ENCODE measurements around the gene C20orf202. TPM values are rescaled to one million over a fixed set of nuclear protein-coding genes. Genes with fewer than 3 reads are reported as not detected.

C20orf202 gene
- total and polyA plus RNA-seq, 7 experiments from 2014 or later, result 0.22 TPM; not detected in 5

DNA sequence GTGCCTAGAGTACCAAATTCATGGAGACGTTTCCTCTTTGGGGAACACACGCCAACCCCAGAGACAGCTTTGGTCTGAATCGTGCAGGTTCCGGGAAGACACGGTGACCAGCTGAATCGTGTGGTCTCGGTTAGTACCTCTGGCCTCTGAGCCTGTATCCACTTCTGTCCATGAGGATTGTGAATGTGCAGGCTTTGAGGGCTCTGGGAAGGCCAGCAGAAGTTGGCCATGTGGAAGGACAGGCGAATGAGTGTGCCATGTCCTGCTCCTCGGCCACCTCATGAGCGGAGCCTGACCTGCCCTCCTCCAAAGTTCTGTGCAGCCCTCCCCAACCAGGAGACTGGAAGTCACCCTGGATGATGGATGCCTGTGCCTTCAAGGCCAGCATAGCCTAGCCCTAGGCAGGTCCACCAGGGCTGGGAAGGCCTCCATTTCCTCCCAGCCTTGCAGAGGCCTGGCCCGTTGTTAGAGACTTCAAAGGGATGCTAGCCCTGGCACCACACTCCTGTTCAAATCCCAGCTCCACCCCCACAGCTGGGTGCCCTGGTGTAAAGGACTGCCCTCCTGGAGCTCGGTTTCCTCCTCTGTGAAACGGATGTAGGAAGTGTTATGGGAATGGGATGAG lies 16.8 kb upstream of the C20orf202 start:
- no peak for ATAC-seq
- H3K27me3 ChIP-seq (ENCODE audit: control insufficient read depth in 2 of 2, insufficient read depth in 2 of 2, low read length in 2 of 2), result peaks cover 0 to 3% of the 10 kb centered on the region in 2 donors
- H3K4me1 ChIP-seq (ENCODE audit: control insufficient read depth in 2 of 2, insufficient read depth in 2 of 2, low read length in 2 of 2), result no peaks in the 10 kb centered on the region
- H3K27ac ChIP-seq (ENCODE audit: low read depth, low read length), result no peak overlapping the region
- Mint-ChIP-seq H3K27me3 (peaks cover 19 to 53% (median 33%) of the 10 kb centered on the region in 5 donors), H3K36me3 (peaks cover 0 to 5% (median 0%) of the 10 kb centered on the region in 5 donors), H3K4me1 (peaks cover 7 to 13% (median 11%) of the 10 kb centered on the region in 7 donors), H3K4me3 (peak overlapping the region in 7 of 10 donors; percentile 49 to 79 (median 73)), H3K9me3 (no peaks in the 10 kb centered on the region), H3K27ac (no peak overlapping the region)
- DNase-seq, result no peak
- H3K4me3 ChIP-seq (ENCODE audit: low read length), result no peak overlapping the region
- H3K9me3 ChIP-seq (ENCODE audit: control insufficient read depth in 2 of 3, low read length in 3 of 3), result no peaks in the 10 kb centered on the region
- no peaks in the 10 kb centered on the region for H3K36me3 ChIP-seq (ENCODE audit: control insufficient read depth in 2 of 3, insufficient read depth in 3 of 3, low read length in 3 of 3)
- ChIA-PET CTCF (interaction anchor here (1.0 kb wide), 1 partner anchor 347 kb away, joined by 3 read pairs; no protein-coding TSS in a partner anchor), POLR2A (no interaction called here)
- intact Hi-C loops (cut with micrococcal nuclease), result loop anchor here in 1 of 2 donors (5.0 kb wide), 1 partner anchor 214 kb away; no protein-coding TSS in a partner anchor

GRCh38 chr20:1187605-1188171 lies 15.6 kb upstream of the C20orf202 start:
- DNase-seq (no peak), ATAC-seq (no peak)
- H3K4me1 Mint-ChIP-seq, result peaks cover 7 to 13% (median 11%) of the 10 kb centered on the region in 7 donors
- H3K36me3 Mint-ChIP-seq, result peaks cover 0 to 5% (median 0%) of the 10 kb centered on the region in 5 donors
- no peak overlapping the region for H3K27ac Mint-ChIP-seq
- peaks cover 19 to 50% (median 33%) of the 10 kb centered on the region in 5 donors for H3K27me3 Mint-ChIP-seq
- intact Hi-C loops (cut with micrococcal nuclease), result loop anchor here in 1 of 2 donors (5.0 kb wide), 1 partner anchor 215 kb away; no protein-coding TSS in a partner anchor
- Histone ChIP-seq H3K4me3 (ENCODE audit: low read length) (no peak overlapping the region), H3K4me1 (ENCODE audit: control insufficient read depth in 2 of 2, insufficient read depth in 2 of 2, low read length in 2 of 2) (no peaks in the 10 kb centered on the region), H3K27ac (ENCODE audit: low read depth, low read length) (no peak overlapping the region), H3K27me3 (ENCODE audit: control insufficient read depth in 2 of 2, insufficient read depth in 2 of 2, low read length in 2 of 2) (peaks cover 0 to 3% of the 10 kb centered on the region in 2 donors), H3K9me3 (ENCODE audit: control insufficient read depth in 2 of 3, low read length in 3 of 3) (no peaks in the 10 kb centered on the region), H3K36me3 (ENCODE audit: control insufficient read depth in 2 of 3, insufficient read depth in 3 of 3, low read length in 3 of 3) (no peaks in the 10 kb centered on the region)
- ChIA-PET CTCF (interaction anchor here (0.7 to 1.1 kb wide), 3 partner anchors 9 to 78 kb away, joined by 3 read pairs; no protein-coding TSS in a partner anchor), POLR2A (interaction anchor here (0.6 kb wide), 1 partner anchor 59 kb away, joined by 3 read pairs; no protein-coding TSS in a partner anchor)
- no peak overlapping the region for H3K4me3 Mint-ChIP-seq
- H3K9me3 Mint-ChIP-seq, result no peaks in the 10 kb centered on the region

- no peaks in the 10 kb centered on the region for H3K9me3 ChIP-seq (ENCODE audit: control insufficient read depth in 2 of 3, low read length in 3 of 3)
- POLR2A ChIA-PET, result no interaction called here
- peaks cover 0 to 5% (median 0%) of the 10 kb centered on the region in 5 donors for H3K36me3 Mint-ChIP-seq
- peaks cover 7 to 13% (median 11%) of the 10 kb centered on the region in 7 donors for H3K4me1 Mint-ChIP-seq
- DNase-seq, result no peak
- no peak overlapping the region for H3K4me3 Mint-ChIP-seq
- H3K27me3 Mint-ChIP-seq, result peaks cover 14 to 44% (median 28%) of the 10 kb centered on the region in 5 donors
- H3K4me3 ChIP-seq (ENCODE audit: low read length), result no peak overlapping the region
- CTCF ChIA-PET, result interaction anchor here (0.7 to 1.1 kb wide), 3 partner anchors 10 to 79 kb away, joined by 3 read pairs; no protein-coding TSS in a partner anchor
- no peaks in the 10 kb centered on the region for H3K9me3 Mint-ChIP-seq
- H3K4me1 ChIP-seq (ENCODE audit: control insufficient read depth in 2 of 2, insufficient read depth in 2 of 2, low read length in 2 of 2), result no peaks in the 10 kb centered on the region
- intact Hi-C loops (cut with micrococcal nuclease), result loop anchor here in 1 of 2 donors (5.0 kb wide), 1 partner anchor 216 kb away; no protein-coding TSS in a partner anchor
- no peak overlapping the region for H3K27ac ChIP-seq (ENCODE audit: low read depth, low read length)
- H3K27me3 ChIP-seq (ENCODE audit: control insufficient read depth in 2 of 2, insufficient read depth in 2 of 2, low read length in 2 of 2), result peaks cover 0 to 3% of the 10 kb centered on the region in 2 donors
- ATAC-seq, result no peak
- no peaks in the 10 kb centered on the region for H3K36me3 ChIP-seq (ENCODE audit: control insufficient read depth in 2 of 3, insufficient read depth in 3 of 3, low read length in 3 of 3)
- no peak overlapping the region for H3K27ac Mint-ChIP-seq
Measured at GRCh38 chr20:1188347-1188746, 14.9 kb upstream of the C20orf202 start.

DNA sequence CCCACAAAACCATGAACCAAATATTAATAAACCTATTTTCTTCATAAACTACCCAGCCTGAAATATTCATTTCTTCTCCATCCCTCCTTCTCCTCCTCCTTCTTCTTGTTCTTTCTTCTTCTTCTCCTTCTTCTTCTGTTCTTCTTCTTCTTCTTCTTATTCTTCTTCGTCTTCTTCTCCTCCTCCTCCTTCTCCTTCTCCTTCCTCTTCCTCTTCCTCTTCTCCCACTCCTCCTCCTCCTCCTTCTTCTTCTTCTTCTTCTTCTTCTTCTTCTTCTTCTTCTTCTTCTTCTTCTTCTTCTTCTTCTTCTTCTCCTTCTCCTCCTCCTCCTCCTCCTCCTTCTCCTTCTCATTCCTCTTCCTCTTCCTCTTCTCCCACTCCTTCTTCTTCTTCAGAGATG lies 13.4 kb upstream of the C20orf202 start:
- Histone ChIP-seq H3K4me3 (ENCODE audit: low read length) (no peak overlapping the region), H3K36me3 (ENCODE audit: control insufficient read depth in 2 of 3, insufficient read depth in 3 of 3, low read length in 3 of 3) (no peaks in the 10 kb centered on the region), H3K9me3 (ENCODE audit: control insufficient read depth in 2 of 3, low read length in 3 of 3) (no peaks in the 10 kb centered on the region), H3K27ac (ENCODE audit: low read depth, low read length) (no peak overlapping the region), H3K4me1 (ENCODE audit: control insufficient read depth in 2 of 2, insufficient read depth in 2 of 2, low read length in 2 of 2) (no peaks in the 10 kb centered on the region), H3K27me3 (ENCODE audit: control insufficient read depth in 2 of 2, insufficient read depth in 2 of 2, low read length in 2 of 2) (peaks cover 0 to 3% of the 10 kb centered on the region in 2 donors)
- Mint-ChIP-seq H3K27me3 (peaks cover 0 to 30% (median 14%) of the 10 kb centered on the region in 5 donors), H3K4me1 (peaks cover 0 to 5% (median 4%) of the 10 kb centered on the region in 7 donors), H3K27ac (peak overlapping the region in 1 of 9 donors; percentile 23), H3K4me3 (no peak overlapping the region), H3K36me3 (no peaks in the 10 kb centered on the region), H3K9me3 (no peaks in the 10 kb centered on the region)
- DNase-seq (no peak), ATAC-seq (no peak)
- ChIA-PET CTCF (no interaction called here), POLR2A (interaction anchor here (0.6 kb wide), 1 partner anchor 168 kb away, joined by 3 read pairs; no protein-coding TSS in a partner anchor)
- intact Hi-C loops (cut with micrococcal nuclease), result loop anchor here in 1 of 2 donors (5.0 kb wide), 1 partner anchor 218 kb away; no protein-coding TSS in a partner anchor

DNA sequence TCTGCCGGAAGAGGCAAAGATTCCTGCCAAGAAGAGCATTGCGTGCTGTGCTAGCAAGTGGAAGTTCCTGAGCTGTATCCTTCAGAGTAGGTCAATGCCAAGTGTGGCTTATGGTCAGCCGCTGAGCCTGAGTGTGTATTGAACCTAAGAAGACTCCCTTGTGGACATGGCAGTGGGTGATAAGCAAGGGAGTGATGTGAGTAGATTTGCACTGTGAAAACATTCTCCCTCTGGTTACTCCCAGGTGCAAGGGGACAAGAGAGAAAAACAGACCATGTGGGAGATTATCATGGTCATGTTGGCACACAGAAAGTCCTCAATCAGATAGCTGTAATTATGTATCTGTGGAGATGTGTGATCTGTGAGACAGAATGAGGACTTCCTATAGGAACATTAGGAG lies 12.4 kb upstream of the C20orf202 start:
- Mint-ChIP-seq H3K9me3 (peaks cover 0 to 2% (median 0%) of the 10 kb centered on the region in 11 donors), H3K4me3 (no peak overlapping the region), H3K4me1 (peaks cover 0 to 4% (median 4%) of the 10 kb centered on the region in 7 donors), H3K27ac (no peak overlapping the region), H3K27me3 (peaks cover 0 to 31% (median 12%) of the 10 kb centered on the region in 5 donors), H3K36me3 (no peaks in the 10 kb centered on the region)
- Histone ChIP-seq H3K27me3 (ENCODE audit: control insufficient read depth in 2 of 2, insufficient read depth in 2 of 2, low read length in 2 of 2) (peaks cover 0 to 3% of the 10 kb centered on the region in 2 donors), H3K27ac (ENCODE audit: low read depth, low read length) (no peak overlapping the region), H3K36me3 (ENCODE audit: control insufficient read depth in 2 of 3, insufficient read depth in 3 of 3, low read length in 3 of 3) (no peaks in the 10 kb centered on the region), H3K4me1 (ENCODE audit: control insufficient read depth in 2 of 2, insufficient read depth in 2 of 2, low read length in 2 of 2) (no peaks in the 10 kb centered on the region), H3K4me3 (ENCODE audit: low read length) (no peak overlapping the region), H3K9me3 (ENCODE audit: control insufficient read depth in 2 of 3, low read length in 3 of 3) (no peaks in the 10 kb centered on the region)
- ATAC-seq, result no peak
- ChIA-PET POLR2A (no interaction called here), CTCF (no interaction called here)
- intact Hi-C loops (cut with micrococcal nuclease), result no loop called here
- no peak for DNase-seq

GRCh38 chr20:1191299-1191698 lies 12.0 kb upstream of the C20orf202 start:
- H3K27me3 Mint-ChIP-seq, result peaks cover 0 to 30% (median 8%) of the 10 kb centered on the region in 5 donors
- no peak overlapping the region for H3K4me3 ChIP-seq (ENCODE audit: low read length)
- ChIA-PET POLR2A (no interaction called here), CTCF (no interaction called here)
- H3K4me1 Mint-ChIP-seq, result peaks cover 0 to 2% (median 0%) of the 10 kb centered on the region in 7 donors
- no peaks in the 10 kb centered on the region for H3K36me3 Mint-ChIP-seq
- H3K27me3 ChIP-seq (ENCODE audit: control insufficient read depth in 2 of 2, insufficient read depth in 2 of 2, low read length in 2 of 2), result peaks cover 0 to 3% of the 10 kb centered on the region in 2 donors
- no peak for ATAC-seq
- no peak overlapping the region for H3K4me3 Mint-ChIP-seq
- H3K9me3 Mint-ChIP-seq, result peaks cover 0 to 2% (median 0%) of the 10 kb centered on the region in 11 donors
- no peak overlapping the region for H3K27ac ChIP-seq (ENCODE audit: low read depth, low read length)
- H3K36me3 ChIP-seq (ENCODE audit: control insufficient read depth in 2 of 3, insufficient read depth in 3 of 3, low read length in 3 of 3), result no peaks in the 10 kb centered on the region
- no peak overlapping the region for H3K27ac Mint-ChIP-seq
- no peaks in the 10 kb centered on the region for H3K4me1 ChIP-seq (ENCODE audit: control insufficient read depth in 2 of 2, insufficient read depth in 2 of 2, low read length in 2 of 2)
- intact Hi-C loops (cut with micrococcal nuclease), result no loop called here
- no peaks in the 10 kb centered on the region for H3K9me3 ChIP-seq (ENCODE audit: control insufficient read depth in 2 of 3, low read length in 3 of 3)
- DNase-seq, result no peak
